GM12878 (cell line): ENCODE results near the gene TMEM182. TPM values are rescaled to one million over a fixed set of nuclear protein-coding genes. Genes with fewer than 3 reads are reported as not detected.
A peak's percentile ranks its signal among the peaks of the same experiment; 100 is the strongest.

Source experiments
- ATAC-seq: fragments of 200-7000 bp; cut with Tn5 transposase; 3 replicates; pipeline ENCODE4 v1.9.1; 2020; ENCODE audit warnings: mild to moderate bottlenecking, moderate library complexity
- BruUV-seq: library from RNA; stranded (reverse); fragments of 400-500 nt; replicated peaks from 2 replicates; lab custom pipeline; 2021; lab: Mats Ljungman, UMichigan
- CTCF ChIA-PET: fragments of 300-600 bp; sonication (Branson Sonifier 250); formaldehyde crosslinking; extraction: SDS; loops from one replicate; lab custom pipeline; 2021; ENCODE audit warnings: inconsistent platforms; lab: Yijun Ruan, JAX
- POLR2A ChIA-PET: fragments of 350-600 bp; formaldehyde crosslinking; extraction: SDS; loops from one replicate; lab custom pipeline; 2021; ENCODE audit warnings: inconsistent platforms; lab: Charles Lee
- RAD21 ChIA-PET: fragments of 300-600 bp; sonication (Branson Sonifier 250); formaldehyde crosslinking; loops from one replicate; lab custom pipeline; 2023; ENCODE audit warnings: antibody characterized with exemption; ENCODE audit not compliant: unreplicated experiment; lab: Charles Lee
- SMC1A ChIA-PET: fragments of 300-600 bp; sonication (Branson Sonifier 250); formaldehyde crosslinking; loops from one replicate; lab custom pipeline; 2023; ENCODE audit not compliant: unreplicated experiment, uncharacterized antibody; lab: Charles Lee
- DNase-seq: peaks from one replicate; pipeline ENCODE4 v3.0.0-alpha.2; 2011; ENCODE audit warnings: low read depth, low spot score
- FAIRE-seq: peaks from 3 replicates; lab custom pipeline; 2011; peaks lifted over from hg19 to GRCh38; lab: Jason Lieb, UNC
- H2AFZ ChIP-seq: 2 replicates; pipeline ENCODE4 v1.6.0; 2011; ENCODE audit warnings: low read depth, low read length, control low read depth; ENCODE audit not compliant: control insufficient read depth
- H3K27ac ChIP-seq: 2 replicates; pipeline ENCODE4 v1.5.1; 2011; ENCODE audit warnings: control low read depth; ENCODE audit not compliant: control insufficient read depth, insufficient read depth
- H3K27me3 ChIP-seq, 2 experiments: replicated peaks in 1 of 2; 2 replicates each; pipeline versions ENCODE4 v1.6.0 to v1.6.1; 2011; ENCODE audit warnings: low read length in 1 of 2; ENCODE audit not compliant: control insufficient read depth in 2 of 2, insufficient read depth in 2 of 2
- H3K36me3 ChIP-seq, 2 experiments: 2 replicates each; pipeline ENCODE4 v1.5.1; 2011; ENCODE audit warnings: low read length in 1 of 2; ENCODE audit not compliant: control insufficient read depth in 2 of 2, insufficient read depth in 2 of 2
- H3K4me1 ChIP-seq: 2 replicates; pipeline ENCODE4 v1.6.1; 2011; ENCODE audit warnings: mild to moderate bottlenecking, low read length, moderate library complexity, mixed read lengths; ENCODE audit not compliant: control insufficient read depth, insufficient read depth
- H3K4me2 ChIP-seq: 2 replicates; pipeline ENCODE4 v1.6.0; 2011; ENCODE audit warnings: control low read depth; ENCODE audit not compliant: control insufficient read depth, insufficient read depth
- H3K4me3 ChIP-seq: fragments of 200-600 bp; sonication (generic); 2 replicates; pipeline ENCODE4 v1.5.1; 2016
- H3K79me2 ChIP-seq: 2 replicates; pipeline ENCODE4 v1.6.0; 2011; ENCODE audit warnings: low read length; ENCODE audit not compliant: control insufficient read depth, insufficient read depth
- H3K9ac ChIP-seq: 2 replicates; pipeline ENCODE4 v1.8.0; 2011; ENCODE audit warnings: low read length, control low read depth, mixed read lengths; ENCODE audit not compliant: control insufficient read depth, insufficient read depth
- H3K9me3 ChIP-seq: replicated peaks from 3 replicates; pipeline ENCODE4 v1.5.1; 2011; ENCODE audit warnings: mild to moderate bottlenecking, low read length; ENCODE audit not compliant: control insufficient read depth, insufficient read depth
- H4K20me1 ChIP-seq: 2 replicates; pipeline ENCODE4 v1.6.0; 2011; ENCODE audit not compliant: control insufficient read depth, insufficient read depth
- BMI1 ChIP-seq: fragments of 450-650 bp; IDR thresholded peaks from 2 replicates; pipeline ENCODE4 v1.6.1; 2016; ENCODE audit warnings: mild to moderate bottlenecking, moderate library complexity, borderline replicate concordance
- CUX1 ChIP-seq: IDR thresholded peaks from 2 replicates; pipeline ENCODE4 v1.6.1; 2012; ENCODE audit warnings: improper control_type of control experiment, low read depth, low read length; ENCODE audit not compliant: insufficient replicate concordance
- ESRRA ChIP-seq: IDR thresholded peaks from 2 replicates; pipeline ENCODE4 v1.6.1; 2012; ENCODE audit warnings: mild to moderate bottlenecking, low read length, improper control_type of control experiment
- IKZF2 ChIP-seq, 2 experiments: fragments of 450-650 bp; IDR thresholded peaks; 2 replicates each; pipeline ENCODE4 v1.6.1; 2017; ENCODE audit warnings: mild to moderate bottlenecking in 2 of 2, moderate library complexity in 2 of 2
- NR2C1 ChIP-seq: fragments of 450-650 bp; IDR thresholded peaks from 2 replicates; pipeline ENCODE4 v1.6.1; 2017; ENCODE audit warnings: antibody characterized with exemption, mild to moderate bottlenecking, moderate library complexity
- POLR2AphosphoS5 ChIP-seq: IDR thresholded peaks from 2 replicates; pipeline ENCODE4 v1.6.1; 2011; ENCODE audit warnings: mild to moderate bottlenecking, low read length, inconsistent platforms
- RAD21 ChIP-seq: IDR thresholded peaks from 2 replicates; pipeline ENCODE4 v1.6.1; 2011; ENCODE audit warnings: mild to moderate bottlenecking, low read depth, low read length, moderate library complexity; ENCODE audit not compliant: insufficient read depth
- RB1 ChIP-seq: fragments of 450-650 bp; formaldehyde crosslinking; IDR thresholded peaks from 2 replicates; pipeline ENCODE4 v1.6.1; 2017; ENCODE audit warnings: mild to moderate bottlenecking, borderline replicate concordance
- TBL1XR1 ChIP-seq: IDR thresholded peaks from 2 replicates; pipeline ENCODE4 v1.6.1; 2012; ENCODE audit warnings: low read depth, low read length, improper control_type of control experiment
- ZNF207 ChIP-seq: fragments of 450-650 bp; IDR thresholded peaks from 2 replicates; pipeline ENCODE4 v1.6.1; 2014; ENCODE audit warnings: antibody characterized with exemption, mild to moderate bottlenecking, borderline replicate concordance
- ZNF384 ChIP-seq: IDR thresholded peaks from 2 replicates; pipeline ENCODE4 v1.6.1; 2012; ENCODE audit warnings: low read depth, mild to moderate bottlenecking, low read length, improper control_type of control experiment, borderline replicate concordance
- WGBS: methylation state at CpG from one replicate; pipeline ENCODE4 v1.1.6; 2016; ENCODE audit warnings: low lambda C conversion rate; ENCODE audit not compliant: insufficient replicate concordance, insufficient coverage; ENCODE audit errors: missing lambda C conversion rate; 5-methylcytosine and 5-hydroxymethylcytosine counted together
- in situ Hi-C: fragments of 300-500 bp; cut with MboI; formaldehyde crosslinking; loops from 9 replicates; pipeline ENCODE4 v1.14.3; 2018; ENCODE audit warnings: mixed read lengths
- intact Hi-C: fragments of 100-400 bp; cut with micrococcal nuclease; formaldehyde crosslinking; loops from one replicate; pipeline ENCODE4 v1.14.2; 2022; ENCODE audit not compliant: unreplicated experiment
- polyA plus RNA-seq, 11 experiments: library from polyadenylated mRNA; depleted of rRNA in 4 of 11; unstranded in 6 of 11; stranded (reverse) in 5 of 11; fragments of >200 nt; fragmentation: Nextera tagmentation in 4 of 11; fragmentation: Illumina TruSeq in 1 of 11; extraction: Ambion mirVana in 4 of 11; extraction: Trizol in 1 of 11; gene quantifications; 1 replicate in 1 of 11; 2 replicates in 10 of 11; pipeline versions ENCODE4 v1.2.1 to v1.2.3, GENCODE V29; 2011 to 2016; ENCODE audit warnings: inconsistent platforms in 2 of 11, missing spikeins in 2 of 11, low read depth in 1 of 11
- total RNA-seq, 4 experiments: library from RNA; depleted of rRNA in 3 of 4; stranded (reverse); fragments of >200 nt in 3 of 4; fragmentation: Illumina TruSeq in 1 of 4; extraction: Trizol in 1 of 4; gene quantifications; 2 replicates each; pipeline versions ENCODE4 v1.2.1 to v1.2.3, GENCODE V29; 2013 to 2021
- TF ChIP-seq, protein P1 (sequence below): fragments of 450-650 bp; IDR thresholded peaks from 2 replicates; pipeline ENCODE4 v1.6.1; 2016; ENCODE audit warnings: mild to moderate bottlenecking, moderate library complexity, borderline replicate concordance
- TF ChIP-seq, protein P2 (sequence below): IDR thresholded peaks from 2 replicates; pipeline ENCODE4 v1.6.1; 2011; ENCODE audit warnings: borderline replicate concordance, low read depth, mild to moderate bottlenecking, moderate library complexity, low read length; ENCODE audit not compliant: insufficient read depth, poor library complexity, severe bottlenecking

The TMEM182 gene
- total and polyA plus RNA-seq, 10 of the 15 experiments (the other 5 are each of a cell fraction or from before 2014, with no cell fraction given): 1.8 to 5.4 (median 3.1) TPM

DNA sequence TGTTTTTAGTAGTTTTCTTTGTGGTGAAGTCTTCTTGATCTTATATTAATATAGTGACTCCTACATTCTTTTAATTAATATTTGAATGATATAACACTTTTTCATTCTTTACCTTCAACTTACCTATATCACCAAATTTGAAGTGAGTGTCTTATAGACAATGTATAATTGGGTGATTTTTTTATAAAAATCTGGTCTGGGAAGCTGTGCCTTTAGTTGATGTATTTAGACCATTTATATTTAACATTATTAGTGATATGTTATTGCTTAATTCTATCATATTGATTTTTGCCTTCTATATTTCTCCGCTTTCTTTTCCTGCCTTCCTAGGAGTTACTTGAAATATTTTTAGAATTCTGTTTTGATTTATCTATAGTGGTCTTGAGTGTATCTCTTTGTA, 16.4 kb downstream of the TMEM182 start (continued):
- TF ChIP-seq CUX1: no peak

- Histone ChIP-seq H3K27me3 (no peaks in the 10 kb centered on the region), H3K36me3 (no peaks in the 10 kb centered on the region), H3K4me2 (no peak overlapping the region), H3K9ac (no peak overlapping the region), H4K20me1 (no peaks in the 10 kb centered on the region), H2AFZ (no peak overlapping the region), H3K9me3 (no peaks in the 10 kb centered on the region), H3K4me3 (no peak overlapping the region), H3K27ac (no peak overlapping the region), H3K79me2 (no peaks in the 10 kb centered on the region), H3K4me1 (no peaks in the 10 kb centered on the region)
- POLR2A ChIA-PET: no interaction called here
- WGBS: 100% methylated on average over 1 of the region's 1 CpG
- BruUV-seq: no TSS peak
- RAD21 ChIA-PET: no interaction called here
- CTCF ChIA-PET: no interaction called here
- peak; percentile 47 for ATAC-seq
- SMC1A ChIA-PET: no interaction called here
- TF ChIP-seq RAD21: no peak
- TF ChIP-seq, protein P1, sequence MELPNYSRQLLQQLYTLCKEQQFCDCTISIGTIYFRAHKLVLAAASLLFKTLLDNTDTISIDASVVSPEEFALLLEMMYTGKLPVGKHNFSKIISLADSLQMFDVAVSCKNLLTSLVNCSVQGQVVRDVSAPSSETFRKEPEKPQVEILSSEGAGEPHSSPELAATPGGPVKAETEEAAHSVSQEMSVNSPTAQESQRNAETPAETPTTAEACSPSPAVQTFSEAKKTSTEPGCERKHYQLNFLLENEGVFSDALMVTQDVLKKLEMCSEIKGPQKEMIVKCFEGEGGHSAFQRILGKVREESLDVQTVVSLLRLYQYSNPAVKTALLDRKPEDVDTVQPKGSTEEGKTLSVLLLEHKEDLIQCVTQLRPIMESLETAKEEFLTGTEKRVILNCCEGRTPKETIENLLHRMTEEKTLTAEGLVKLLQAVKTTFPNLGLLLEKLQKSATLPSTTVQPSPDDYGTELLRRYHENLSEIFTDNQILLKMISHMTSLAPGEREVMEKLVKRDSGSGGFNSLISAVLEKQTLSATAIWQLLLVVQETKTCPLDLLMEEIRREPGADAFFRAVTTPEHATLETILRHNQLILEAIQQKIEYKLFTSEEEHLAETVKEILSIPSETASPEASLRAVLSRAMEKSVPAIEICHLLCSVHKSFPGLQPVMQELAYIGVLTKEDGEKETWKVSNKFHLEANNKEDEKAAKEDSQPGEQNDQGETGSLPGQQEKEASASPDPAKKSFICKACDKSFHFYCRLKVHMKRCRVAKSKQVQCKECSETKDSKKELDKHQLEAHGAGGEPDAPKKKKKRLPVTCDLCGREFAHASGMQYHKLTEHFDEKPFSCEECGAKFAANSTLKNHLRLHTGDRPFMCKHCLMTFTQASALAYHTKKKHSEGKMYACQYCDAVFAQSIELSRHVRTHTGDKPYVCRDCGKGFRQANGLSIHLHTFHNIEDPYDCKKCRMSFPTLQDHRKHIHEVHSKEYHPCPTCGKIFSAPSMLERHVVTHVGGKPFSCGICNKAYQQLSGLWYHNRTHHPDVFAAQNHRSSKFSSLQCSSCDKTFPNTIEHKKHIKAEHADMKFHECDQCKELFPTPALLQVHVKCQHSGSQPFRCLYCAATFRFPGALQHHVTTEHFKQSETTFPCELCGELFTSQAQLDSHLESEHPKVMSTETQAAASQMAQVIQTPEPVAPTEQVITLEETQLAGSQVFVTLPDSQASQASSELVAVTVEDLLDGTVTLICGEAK: no peak
- TF ChIP-seq, protein P2, sequence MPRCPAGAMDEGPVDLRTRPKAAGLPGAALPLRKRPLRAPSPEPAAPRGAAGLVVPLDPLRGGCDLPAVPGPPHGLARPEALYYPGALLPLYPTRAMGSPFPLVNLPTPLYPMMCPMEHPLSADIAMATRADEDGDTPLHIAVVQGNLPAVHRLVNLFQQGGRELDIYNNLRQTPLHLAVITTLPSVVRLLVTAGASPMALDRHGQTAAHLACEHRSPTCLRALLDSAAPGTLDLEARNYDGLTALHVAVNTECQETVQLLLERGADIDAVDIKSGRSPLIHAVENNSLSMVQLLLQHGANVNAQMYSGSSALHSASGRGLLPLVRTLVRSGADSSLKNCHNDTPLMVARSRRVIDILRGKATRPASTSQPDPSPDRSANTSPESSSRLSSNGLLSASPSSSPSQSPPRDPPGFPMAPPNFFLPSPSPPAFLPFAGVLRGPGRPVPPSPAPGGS: no peak
- TF ChIP-seq RB1: no peak
- no peak for TF ChIP-seq NR2C1
- no peak for TF ChIP-seq ZNF207
- no peak for TF ChIP-seq BMI1
- no peak for TF ChIP-seq ZNF384
- no peak for TF ChIP-seq TBL1XR1
- no peak for TF ChIP-seq IKZF2 (IDR thresholded peaks at IDR 0.05)
- TF ChIP-seq POLR2AphosphoS5: no peak
- TF ChIP-seq ESRRA: no peak
- no peak for DNase-seq
- intact Hi-C loops: no loop called here
- in situ Hi-C loops: no loop called here
- no peak for FAIRE-seq
Measured at GRCh38 chr2:102780467-102780866, 18.6 kb downstream of the TMEM182 start.
